Measurements from ENCODE around the gene NAALADL2.

DNA sequence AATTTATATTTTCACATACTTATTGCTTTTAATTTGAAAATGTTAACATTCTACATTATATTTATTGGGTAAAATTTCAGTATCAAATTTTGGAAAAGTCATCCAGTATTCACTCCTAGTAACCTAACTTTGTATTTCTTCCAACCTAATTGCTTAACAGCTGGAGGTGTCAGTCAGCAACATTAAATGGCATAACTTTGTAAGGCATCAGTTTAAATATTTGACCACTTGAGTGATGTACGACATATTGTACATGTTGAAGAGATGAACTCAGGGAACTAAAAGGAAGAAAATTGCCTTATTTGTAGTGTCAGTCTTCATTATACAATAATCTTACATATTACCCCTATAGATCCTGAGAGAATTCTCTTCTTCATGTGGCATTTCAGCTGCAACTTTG is 326.8 kb downstream of the NAALADL2 start:
- TF ChIP-seq, protein P1, sequence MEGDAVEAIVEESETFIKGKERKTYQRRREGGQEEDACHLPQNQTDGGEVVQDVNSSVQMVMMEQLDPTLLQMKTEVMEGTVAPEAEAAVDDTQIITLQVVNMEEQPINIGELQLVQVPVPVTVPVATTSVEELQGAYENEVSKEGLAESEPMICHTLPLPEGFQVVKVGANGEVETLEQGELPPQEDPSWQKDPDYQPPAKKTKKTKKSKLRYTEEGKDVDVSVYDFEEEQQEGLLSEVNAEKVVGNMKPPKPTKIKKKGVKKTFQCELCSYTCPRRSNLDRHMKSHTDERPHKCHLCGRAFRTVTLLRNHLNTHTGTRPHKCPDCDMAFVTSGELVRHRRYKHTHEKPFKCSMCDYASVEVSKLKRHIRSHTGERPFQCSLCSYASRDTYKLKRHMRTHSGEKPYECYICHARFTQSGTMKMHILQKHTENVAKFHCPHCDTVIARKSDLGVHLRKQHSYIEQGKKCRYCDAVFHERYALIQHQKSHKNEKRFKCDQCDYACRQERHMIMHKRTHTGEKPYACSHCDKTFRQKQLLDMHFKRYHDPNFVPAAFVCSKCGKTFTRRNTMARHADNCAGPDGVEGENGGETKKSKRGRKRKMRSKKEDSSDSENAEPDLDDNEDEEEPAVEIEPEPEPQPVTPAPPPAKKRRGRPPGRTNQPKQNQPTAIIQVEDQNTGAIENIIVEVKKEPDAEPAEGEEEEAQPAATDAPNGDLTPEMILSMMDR (conservative IDR thresholded peaks at IDR 0.05 in 1 of 2, IDR thresholded peaks at IDR 0.05 in 1 of 2; ENCODE audit: extremely low read depth in 1 of 2, insufficient read depth in 1 of 2, low read depth in 1 of 2, low read length in 2 of 2): no peak
- TF ChIP-seq EZH2 (IDR thresholded peaks at IDR 0.05; ENCODE audit: borderline replicate concordance, low read length): no peak

Data from mammary epithelial cell (primary cell).